ENCODE data around the gene ARHGAP40.

Gene ARHGAP40

DNA sequence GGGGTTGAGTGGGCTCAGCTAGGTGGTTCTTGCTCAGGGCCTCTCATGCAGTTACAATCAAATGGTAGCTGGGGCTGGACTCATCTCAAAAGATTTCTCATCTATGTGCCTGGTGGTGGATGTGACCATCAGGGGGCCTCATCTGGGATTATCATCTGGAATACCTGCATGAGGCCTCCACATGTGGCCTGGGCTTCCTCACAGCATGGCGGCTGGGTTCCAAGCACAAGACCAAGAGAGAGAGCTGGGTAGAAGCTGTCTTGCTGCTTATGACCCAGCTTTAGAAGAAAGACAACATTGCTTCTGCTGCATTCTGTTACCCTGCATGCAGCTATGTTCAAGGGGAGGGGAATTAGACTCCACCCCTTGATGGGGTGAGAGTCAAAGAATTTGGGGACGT is 22.5 kb downstream of the ARHGAP40 start:
- Histone ChIP-seq H2AFZ (ENCODE audit: low read depth, low read length) (no peak overlapping the region), H3K4me1 (ENCODE audit: control insufficient read depth, insufficient read depth, low read depth, low read length) (peaks cover 14% of the 10 kb centered on the region), H3K14ac (ENCODE audit: low read length in 2 of 2) (no peak overlapping the region), H2BK15ac (ENCODE audit: low read depth, poor library complexity, severe bottlenecking) (no peak overlapping the region), H3K79me1 (replicated peaks; ENCODE audit: low read length, poor library complexity, severe bottlenecking) (no peaks in the 10 kb centered on the region), H3K23ac (ENCODE audit: low read length in 2 of 2) (no peak overlapping the region), H3K4me3 (ENCODE audit: insufficient read depth in 1 of 2, low read depth in 1 of 2, low read length in 2 of 2) (no peak overlapping the region), H2BK5ac (ENCODE audit: low read depth, low read length, poor library complexity, severe bottlenecking) (no peak overlapping the region), H3K27me3 (ENCODE audit: control insufficient read depth in 1 of 2, insufficient read depth in 1 of 2, low read length in 2 of 2) (peaks cover 0 to 52% of the 10 kb centered on the region in 2 experiments), H3K27ac (ENCODE audit: low read length, poor library complexity, severe bottlenecking) (no peak overlapping the region), H3K36me3 (ENCODE audit: control insufficient read depth in 1 of 2, insufficient read depth in 2 of 2, low read depth in 1 of 2, low read length in 2 of 2) (peaks cover 0 to 8% of the 10 kb centered on the region in 2 experiments), H4K91ac (ENCODE audit: low read length) (no peak overlapping the region), H2AK5ac (ENCODE audit: low read length, severe bottlenecking) (no peak overlapping the region), H3K18ac (ENCODE audit: low read depth in 1 of 2, low read length in 2 of 2) (no peak overlapping the region), H2BK120ac (ENCODE audit: low read depth, low read length) (no peak overlapping the region), H3K9ac (ENCODE audit: low read length) (no peak overlapping the region), H3K4me2 (ENCODE audit: low read length, poor library complexity, severe bottlenecking) (no peak overlapping the region), H2BK12ac (ENCODE audit: low read length in 2 of 2) (no peak overlapping the region), H3K4ac (ENCODE audit: low read depth in 1 of 2, low read length in 2 of 2) (no peak overlapping the region), H4K8ac (ENCODE audit: low read length) (no peak overlapping the region), H3K9me3 (ENCODE audit: control insufficient read depth, low read length) (no peaks in the 10 kb centered on the region)
- DNase-seq = no peak
- 83% methylated on average over 2 of the region's 2 CpGs for WGBS

DNA sequence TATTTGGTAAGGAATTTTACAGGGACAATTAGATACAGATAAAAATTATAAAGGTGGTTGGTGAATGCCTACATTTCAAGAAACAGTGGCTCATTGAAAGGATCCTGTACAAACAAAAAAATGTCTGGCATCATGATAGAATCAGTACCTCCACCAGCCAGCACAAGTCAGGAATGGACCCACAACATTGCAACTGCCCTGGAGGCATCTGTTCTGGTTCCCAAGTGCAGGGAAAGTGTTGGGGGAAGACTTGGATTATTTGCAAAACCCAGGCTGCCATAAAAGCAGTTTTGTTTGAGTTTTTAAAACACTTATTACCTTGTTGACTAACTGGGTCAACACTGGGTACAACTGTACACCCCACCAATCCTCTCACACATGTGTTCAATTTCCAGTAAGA is 24.3 kb downstream of the ARHGAP40 start:
- H2AK5ac ChIP-seq (ENCODE audit: low read length, severe bottlenecking) = no peak overlapping the region
- no peak overlapping the region for H2BK12ac ChIP-seq (ENCODE audit: low read length in 2 of 2)
- no peak overlapping the region for H3K4me2 ChIP-seq (ENCODE audit: low read length, poor library complexity, severe bottlenecking)
- H3K14ac ChIP-seq (ENCODE audit: low read length in 2 of 2) = no peak overlapping the region
- H3K23ac ChIP-seq (ENCODE audit: low read length in 2 of 2) = no peak overlapping the region
- H3K4me3 ChIP-seq (ENCODE audit: insufficient read depth in 1 of 2, low read depth in 1 of 2, low read length in 2 of 2) = no peak overlapping the region
- no peak overlapping the region for H3K18ac ChIP-seq (ENCODE audit: low read depth in 1 of 2, low read length in 2 of 2)
- H2BK15ac ChIP-seq (ENCODE audit: low read depth, poor library complexity, severe bottlenecking) = no peak overlapping the region
- no peak overlapping the region for H2AFZ ChIP-seq (ENCODE audit: low read depth, low read length)
- peaks cover 14% of the 10 kb centered on the region for H3K4me1 ChIP-seq (ENCODE audit: control insufficient read depth, insufficient read depth, low read depth, low read length)
- peaks cover 0 to 47% of the 10 kb centered on the region in 2 experiments for H3K27me3 ChIP-seq (ENCODE audit: control insufficient read depth in 1 of 2, insufficient read depth in 1 of 2, low read length in 2 of 2)
- H2BK120ac ChIP-seq (ENCODE audit: low read depth, low read length) = no peak overlapping the region
- H4K91ac ChIP-seq (ENCODE audit: low read length) = no peak overlapping the region
- no peaks in the 10 kb centered on the region for H3K9me3 ChIP-seq (ENCODE audit: control insufficient read depth, low read length)
- H3K27ac ChIP-seq (ENCODE audit: low read length, poor library complexity, severe bottlenecking) = no peak overlapping the region
- no peak for DNase-seq
- H3K4ac ChIP-seq (ENCODE audit: low read depth in 1 of 2, low read length in 2 of 2) = no peak overlapping the region
- no peak overlapping the region for H3K9ac ChIP-seq (ENCODE audit: low read length)
- H2BK5ac ChIP-seq (ENCODE audit: low read depth, low read length, poor library complexity, severe bottlenecking) = no peak overlapping the region
- H3K36me3 ChIP-seq (ENCODE audit: control insufficient read depth in 1 of 2, insufficient read depth in 2 of 2, low read depth in 1 of 2, low read length in 2 of 2) = peaks cover 0 to 8% of the 10 kb centered on the region in 2 experiments
- H4K8ac ChIP-seq (ENCODE audit: low read length) = no peak overlapping the region
- H3K79me1 ChIP-seq (replicated peaks; ENCODE audit: low read length, poor library complexity, severe bottlenecking) = no peaks in the 10 kb centered on the region

DNA sequence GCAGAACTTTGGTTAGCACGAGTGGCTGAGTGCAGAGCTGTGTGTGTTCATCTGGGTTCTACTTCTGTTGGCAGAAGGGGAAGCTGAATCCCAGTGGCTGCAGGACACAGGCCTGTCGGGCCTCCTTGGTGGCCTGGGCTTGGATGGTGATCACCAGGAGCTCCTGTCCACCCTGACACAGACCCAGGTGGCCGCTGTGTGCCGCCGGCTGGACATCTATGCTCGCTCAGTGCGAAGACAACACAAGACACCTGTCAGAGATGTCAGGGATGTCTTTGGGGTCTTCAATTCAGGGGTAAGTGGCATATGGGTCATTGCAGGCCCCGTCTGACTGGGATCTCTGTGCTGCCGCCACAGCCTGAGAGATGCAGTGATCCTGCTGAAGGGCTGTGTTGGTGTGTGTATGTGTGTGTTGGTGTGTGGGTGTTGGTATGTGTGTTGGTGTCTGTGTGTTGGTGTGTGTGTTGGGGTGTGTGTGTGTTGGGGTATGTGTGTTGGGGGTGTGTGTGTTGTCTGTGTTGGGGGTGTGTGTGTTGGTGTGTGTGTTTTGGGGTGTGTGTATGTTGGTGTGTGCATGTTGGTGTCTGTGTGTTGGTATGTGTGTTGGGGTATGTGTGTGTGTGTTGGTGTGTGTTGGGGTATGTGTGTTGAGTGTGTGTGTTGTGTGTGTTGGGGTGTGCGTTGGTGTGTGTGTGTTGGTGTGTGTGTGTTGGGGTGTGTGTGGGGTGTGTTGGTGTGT is 25.5 kb downstream of the ARHGAP40 start:
- 79% methylated on average over 10 of the region's 10 CpGs for WGBS
- Histone ChIP-seq H2BK120ac (ENCODE audit: low read depth, low read length) (no peak overlapping the region), H3K14ac (ENCODE audit: low read length in 2 of 2) (no peak overlapping the region), H3K9me3 (ENCODE audit: control insufficient read depth, low read length) (no peaks in the 10 kb centered on the region), H2BK5ac (ENCODE audit: low read depth, low read length, poor library complexity, severe bottlenecking) (no peak overlapping the region), H4K8ac (ENCODE audit: low read length) (no peak overlapping the region), H2BK12ac (ENCODE audit: low read length in 2 of 2) (no peak overlapping the region), H2BK15ac (ENCODE audit: low read depth, poor library complexity, severe bottlenecking) (no peak overlapping the region), H3K23ac (ENCODE audit: low read length in 2 of 2) (no peak overlapping the region), H3K4ac (ENCODE audit: low read depth in 1 of 2, low read length in 2 of 2) (no peak overlapping the region), H3K18ac (ENCODE audit: low read depth in 1 of 2, low read length in 2 of 2) (no peak overlapping the region), H3K9ac (ENCODE audit: low read length) (no peak overlapping the region), H3K27me3 (ENCODE audit: control insufficient read depth in 1 of 2, insufficient read depth in 1 of 2, low read length in 2 of 2) (peaks cover 0 to 38% of the 10 kb centered on the region in 2 experiments), H3K36me3 (ENCODE audit: control insufficient read depth in 1 of 2, insufficient read depth in 2 of 2, low read depth in 1 of 2, low read length in 2 of 2) (peaks cover 0 to 8% of the 10 kb centered on the region in 2 experiments), H3K4me1 (ENCODE audit: control insufficient read depth, insufficient read depth, low read depth, low read length) (peaks cover 12% of the 10 kb centered on the region), H3K4me3 (ENCODE audit: insufficient read depth in 1 of 2, low read depth in 1 of 2, low read length in 2 of 2) (peak overlapping the region in 1 of 2 experiments; percentile 27), H3K27ac (ENCODE audit: low read length, poor library complexity, severe bottlenecking) (no peak overlapping the region), H3K4me2 (ENCODE audit: low read length, poor library complexity, severe bottlenecking) (no peak overlapping the region), H2AFZ (ENCODE audit: low read depth, low read length) (no peak overlapping the region), H3K79me1 (replicated peaks; ENCODE audit: low read length, poor library complexity, severe bottlenecking) (no peaks in the 10 kb centered on the region), H4K91ac (ENCODE audit: low read length) (no peak overlapping the region), H2AK5ac (ENCODE audit: low read length, severe bottlenecking) (no peak overlapping the region)
- DNase-seq = no peak

DNA sequence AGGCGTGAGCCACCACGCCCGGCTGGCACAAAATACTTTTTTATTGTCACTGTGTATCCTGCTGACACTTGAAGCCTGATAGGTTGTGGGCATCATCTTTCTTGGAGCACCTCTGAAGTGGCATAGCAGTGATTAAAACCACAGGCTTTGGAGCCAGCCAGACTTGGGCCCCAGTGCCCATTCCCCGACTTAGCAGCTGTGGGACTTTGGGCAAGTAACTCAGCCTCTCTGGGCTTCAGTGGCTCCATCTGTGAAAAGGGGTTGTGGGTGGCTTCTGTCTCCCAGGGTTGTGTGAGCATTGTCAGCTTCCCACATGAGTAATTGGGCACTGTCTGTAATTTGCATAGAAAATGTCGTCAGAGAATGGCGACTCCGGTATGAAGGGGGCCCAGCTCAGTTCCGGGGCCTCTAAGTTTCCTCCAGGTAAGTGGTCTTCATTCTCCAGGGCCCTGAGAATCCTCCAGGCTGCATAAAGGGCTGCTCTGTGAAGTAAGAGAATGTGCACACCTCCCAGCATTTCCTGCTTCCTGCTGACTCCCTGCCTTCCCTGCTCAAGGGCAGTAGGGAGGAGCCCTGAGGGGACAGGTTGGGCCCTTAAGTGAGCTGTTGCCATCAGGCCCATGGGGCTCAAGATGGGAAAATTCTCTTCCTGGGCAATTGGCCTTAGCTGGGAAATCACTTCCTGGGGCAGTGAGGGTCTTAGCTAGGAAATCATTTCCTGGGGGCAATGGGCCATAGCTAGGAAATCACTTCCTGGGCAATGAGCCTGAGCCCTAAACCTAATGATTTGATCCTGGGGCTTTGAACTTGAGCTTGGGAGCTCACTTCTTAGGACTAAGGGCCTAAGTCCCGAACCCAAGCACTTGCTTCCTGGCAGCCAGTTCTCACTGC is 27.2 kb downstream of the ARHGAP40 start:
- Histone ChIP-seq H2AK5ac (ENCODE audit: low read length, severe bottlenecking) (no peak overlapping the region), H3K18ac (ENCODE audit: low read depth in 1 of 2, low read length in 2 of 2) (no peak overlapping the region), H3K9ac (ENCODE audit: low read length) (no peak overlapping the region), H2BK5ac (ENCODE audit: low read depth, low read length, poor library complexity, severe bottlenecking) (no peak overlapping the region), H3K4me2 (ENCODE audit: low read length, poor library complexity, severe bottlenecking) (no peak overlapping the region), H3K79me1 (replicated peaks; ENCODE audit: low read length, poor library complexity, severe bottlenecking) (no peaks in the 10 kb centered on the region), H3K4me1 (ENCODE audit: control insufficient read depth, insufficient read depth, low read depth, low read length) (peaks cover 6% of the 10 kb centered on the region), H3K14ac (ENCODE audit: low read length in 2 of 2) (no peak overlapping the region), H2AFZ (ENCODE audit: low read depth, low read length) (no peak overlapping the region), H2BK12ac (ENCODE audit: low read length in 2 of 2) (no peak overlapping the region), H3K27me3 (ENCODE audit: control insufficient read depth in 1 of 2, insufficient read depth in 1 of 2, low read length in 2 of 2) (peaks cover 0 to 26% of the 10 kb centered on the region in 2 experiments), H3K23ac (ENCODE audit: low read length in 2 of 2) (no peak overlapping the region), H4K91ac (ENCODE audit: low read length) (no peak overlapping the region), H2BK15ac (ENCODE audit: low read depth, poor library complexity, severe bottlenecking) (no peak overlapping the region), H3K4me3 (ENCODE audit: insufficient read depth in 1 of 2, low read depth in 1 of 2, low read length in 2 of 2) (no peak overlapping the region), H3K9me3 (ENCODE audit: control insufficient read depth, low read length) (no peaks in the 10 kb centered on the region), H3K36me3 (ENCODE audit: control insufficient read depth in 1 of 2, insufficient read depth in 2 of 2, low read depth in 1 of 2, low read length in 2 of 2) (peaks cover 0 to 8% of the 10 kb centered on the region in 2 experiments), H3K4ac (ENCODE audit: low read depth in 1 of 2, low read length in 2 of 2) (no peak overlapping the region), H3K27ac (ENCODE audit: low read length, poor library complexity, severe bottlenecking) (no peak overlapping the region), H2BK120ac (ENCODE audit: low read depth, low read length) (no peak overlapping the region), H4K8ac (ENCODE audit: low read length) (no peak overlapping the region)
- no peak for DNase-seq
- 76% methylated on average over 9 of the region's 9 CpGs for WGBS
